HG02588 (cell line): Measurements from ENCODE around the gene CLGN.
"Not testable (repeated sequence)": the region's sequence is repeated elsewhere in the genome, so short reads cannot be mapped to it uniquely, and the experiment has no call there.

Experiments used
- ATAC-seq: cut with Tn5 transposase; IDR thresholded peaks from one replicate; pipeline ENCODE4 v1.9.1; 2021; ENCODE audit warnings: mild to moderate bottlenecking, moderate library complexity; ENCODE audit not compliant: unreplicated experiment

Gene CLGN

GRCh38 chr4:140427106-140427918 lies at the start of gene CLGN:
Gene CLGN (minus strand): TSS chr4:140427648. CDS start chr4:140413078, 14,570 bp downstream.
- ATAC-seq: peak; percentile 78

- no peak for ATAC-seq
Observed at GRCh38 chr4:140472156-140472555, 44.7 kb upstream of the CLGN start.

- no peak for ATAC-seq
Observed at GRCh38 chr4:140469791-140470733, 42.6 kb upstream of the CLGN start.

GRCh38 chr4:140466146-140466545 lies 38.7 kb upstream of the CLGN start:
- no peak for ATAC-seq

GRCh38 chr4:140463614-140464013 lies 36.2 kb upstream of the CLGN start:
- ATAC-seq: no peak

GRCh38 chr4:140463182-140463581 lies 35.7 kb upstream of the CLGN start:
- ATAC-seq: no peak

- no peak for ATAC-seq
Observed at GRCh38 chr4:140450352-140450751, 22.9 kb upstream of the CLGN start.

GRCh38 chr4:140448830-140449229 lies 21.4 kb upstream of the CLGN start:
- no peak for ATAC-seq

GRCh38 chr4:140448162-140448561 lies 20.7 kb upstream of the CLGN start:
- no peak for ATAC-seq

- ATAC-seq: not testable (repeated sequence)
Observed at GRCh38 chr4:140444347-140444746, 16.9 kb upstream of the CLGN start.

GRCh38 chr4:140439644-140440142 lies 12.2 kb upstream of the CLGN start:
- no peak for ATAC-seq

GRCh38 chr4:140427919-140428471 lies 547 bp upstream of the CLGN start:
- ATAC-seq: no peak

GRCh38 chr4:140426610-140427105 lies 790 bp downstream of the CLGN start:
- ATAC-seq: peak; percentile 19

- no peak for ATAC-seq
Observed at GRCh38 chr4:140423106-140423505, 4.3 kb downstream of the CLGN start.

- ATAC-seq: not testable (repeated sequence)
Observed at GRCh38 chr4:140413130-140413969, 14.1 kb downstream of the CLGN start.

- no peak for ATAC-seq
Observed at GRCh38 chr4:140408974-140409373, 18.5 kb downstream of the CLGN start.

GRCh38 chr4:140406292-140406691 lies 21.2 kb downstream of the CLGN start:
- ATAC-seq: no peak

- no peak for ATAC-seq
Observed at GRCh38 chr4:140400111-140400510, 27.3 kb downstream of the CLGN start.

GRCh38 chr4:140395668-140396067 lies 31.8 kb downstream of the CLGN start:
- no peak for ATAC-seq

GRCh38 chr4:140388015-140388414 lies 39.4 kb downstream of the CLGN start:
- ATAC-seq: no peak
